ENCODE results near the gene EFCAB6.

Gene EFCAB6

GRCh38 chr22:43829904-43830851 is 18.1 kb upstream of the EFCAB6 start:
- DNase-seq: no peak

DNA sequence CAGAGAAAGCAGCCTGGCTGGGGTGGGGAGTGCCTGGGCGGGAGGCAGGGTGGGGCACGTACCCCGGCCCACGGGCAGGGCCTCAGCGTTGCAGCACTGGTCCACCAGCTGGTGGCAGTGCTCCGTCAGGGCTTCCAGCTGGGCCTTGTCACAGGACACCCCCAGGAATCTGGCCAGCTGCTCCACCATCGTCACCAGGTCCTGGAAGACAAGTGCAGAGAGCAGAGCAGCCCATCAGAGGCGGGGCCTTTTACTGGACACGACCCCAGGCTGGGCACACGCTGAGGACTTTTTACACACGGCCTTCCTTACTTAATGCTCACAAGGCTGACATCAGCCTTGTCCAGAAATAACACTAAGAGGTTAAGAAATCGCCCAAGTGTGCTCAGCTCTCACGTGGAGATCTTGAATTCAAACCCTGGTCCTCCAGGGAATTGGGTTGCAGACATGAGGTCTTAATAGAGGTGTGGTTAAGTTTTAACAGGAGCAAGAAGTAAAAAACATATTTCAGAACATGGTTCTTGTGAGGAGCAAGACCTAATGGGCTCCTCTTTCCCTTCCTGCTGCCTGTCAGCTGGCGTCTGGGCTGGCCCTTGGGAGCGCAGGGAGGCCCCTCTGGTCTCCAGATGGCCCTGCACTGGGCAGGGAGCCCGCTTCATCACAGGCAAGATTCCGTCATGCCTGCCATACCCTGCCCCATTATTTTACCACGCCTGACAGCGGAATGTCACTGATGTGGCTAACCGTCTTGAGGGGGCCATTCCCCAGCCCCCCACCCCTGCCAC is 17.1 kb upstream of the EFCAB6 start:
- DNase-seq: no peak

DNA sequence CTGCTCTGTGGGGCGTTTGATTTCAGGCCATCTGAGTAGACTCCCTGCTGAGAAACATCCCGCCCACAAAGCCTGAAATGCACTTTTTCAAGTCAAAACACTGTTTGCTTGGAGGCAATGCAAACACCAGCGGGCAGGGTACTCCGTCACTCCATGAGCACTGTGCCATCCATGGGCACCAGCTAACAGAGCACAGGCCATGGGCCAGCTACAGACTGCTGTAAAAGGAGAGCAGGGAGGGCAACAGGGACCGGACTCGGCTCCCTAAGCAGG is 16.6 kb upstream of the EFCAB6 start:
- DNase-seq: no peak

- no peak for DNase-seq
Measured at GRCh38 chr22:43827926-43828724, 16.0 kb upstream of the EFCAB6 start.

DNA sequence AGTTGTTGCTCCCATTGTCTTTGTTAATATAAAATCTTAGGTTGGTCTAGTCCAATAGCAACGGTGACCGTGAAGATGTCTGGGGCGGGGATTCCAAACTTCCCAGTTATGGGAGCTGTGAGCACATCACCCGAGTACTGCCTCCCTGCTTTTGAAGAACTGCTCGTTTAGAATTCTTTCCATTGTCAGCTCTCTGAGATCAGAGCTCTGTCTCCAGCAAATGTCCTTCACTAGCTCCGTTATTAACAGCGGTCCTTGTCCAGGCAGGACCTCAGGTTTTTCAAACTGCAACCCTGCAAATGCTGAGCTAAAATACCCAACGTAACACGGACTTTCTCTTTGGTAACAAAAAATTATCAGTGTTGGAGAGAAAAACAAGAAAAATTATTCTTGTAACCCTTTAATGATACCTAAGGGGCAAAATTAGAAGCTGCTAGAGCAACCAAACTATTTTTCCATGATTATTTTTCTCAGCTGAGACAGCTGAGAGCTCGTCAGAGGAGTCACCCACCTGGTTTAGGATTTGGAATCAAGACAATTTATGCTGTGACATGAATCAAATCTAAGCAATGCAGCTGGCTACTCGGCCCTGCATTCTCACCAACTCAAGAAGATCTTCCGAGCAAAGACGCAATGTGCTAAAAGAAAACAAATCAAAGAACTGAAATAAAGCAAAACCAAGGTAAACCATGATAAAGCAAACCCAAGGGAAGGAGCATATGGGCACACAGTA is 15.1 kb upstream of the EFCAB6 start:
- DNase-seq: no peak

GRCh38 chr22:43826142-43827002 is 14.3 kb upstream of the EFCAB6 start:
- DNase-seq: no peak

DNA sequence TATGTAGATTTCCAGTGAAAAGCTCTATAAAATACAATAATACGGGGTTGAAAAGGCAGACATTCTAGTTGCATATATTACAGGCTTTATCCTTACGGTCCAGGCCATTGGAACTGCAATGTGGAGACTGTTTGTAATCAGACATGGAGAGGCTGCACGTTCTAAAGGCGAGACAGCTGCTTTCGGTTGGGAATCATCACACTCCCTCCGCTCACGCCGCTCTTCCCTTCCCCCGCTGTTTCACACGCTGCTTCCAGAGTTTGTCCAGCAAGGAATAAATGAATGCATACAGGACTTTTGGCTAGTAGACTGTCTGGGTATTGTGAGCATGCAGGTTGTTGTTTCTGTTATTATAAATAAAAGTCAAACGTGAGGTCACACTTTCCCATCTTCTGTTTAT is 13.5 kb upstream of the EFCAB6 start:
- DNase-seq: no peak

DNA sequence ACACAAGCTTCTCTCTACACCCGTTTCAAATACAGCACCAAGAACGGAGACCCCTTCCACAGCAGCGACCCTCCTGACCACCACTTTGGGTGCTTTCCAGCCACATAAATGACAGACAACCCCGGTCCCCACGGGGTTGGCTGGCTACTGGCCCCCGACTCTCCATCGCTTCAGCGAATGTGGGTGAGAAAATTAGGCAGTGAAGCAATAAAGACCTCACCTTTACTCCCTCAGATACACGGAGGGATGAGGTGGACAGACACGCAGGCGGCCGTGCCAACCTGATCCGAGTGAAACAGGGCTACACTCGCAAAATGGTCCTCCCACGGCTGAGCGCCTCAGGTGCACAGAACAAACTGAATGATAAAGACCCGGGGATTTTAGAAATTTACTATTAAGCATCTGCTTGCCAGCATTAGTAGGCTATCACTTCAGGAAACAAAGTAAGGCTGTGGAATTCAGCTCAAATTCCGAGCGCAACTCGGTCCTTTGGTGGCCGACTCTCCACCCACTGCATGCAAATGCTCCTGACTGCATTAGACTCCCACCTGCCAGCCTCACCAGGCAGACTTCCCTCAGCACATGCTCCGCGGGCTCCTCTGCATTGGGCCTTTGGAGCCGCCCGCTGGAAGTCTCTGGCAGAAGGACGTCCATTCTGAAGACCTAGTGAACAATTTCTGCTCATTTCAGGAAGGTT is 12.8 kb upstream of the EFCAB6 start:
- DNase-seq: no peak

DNA sequence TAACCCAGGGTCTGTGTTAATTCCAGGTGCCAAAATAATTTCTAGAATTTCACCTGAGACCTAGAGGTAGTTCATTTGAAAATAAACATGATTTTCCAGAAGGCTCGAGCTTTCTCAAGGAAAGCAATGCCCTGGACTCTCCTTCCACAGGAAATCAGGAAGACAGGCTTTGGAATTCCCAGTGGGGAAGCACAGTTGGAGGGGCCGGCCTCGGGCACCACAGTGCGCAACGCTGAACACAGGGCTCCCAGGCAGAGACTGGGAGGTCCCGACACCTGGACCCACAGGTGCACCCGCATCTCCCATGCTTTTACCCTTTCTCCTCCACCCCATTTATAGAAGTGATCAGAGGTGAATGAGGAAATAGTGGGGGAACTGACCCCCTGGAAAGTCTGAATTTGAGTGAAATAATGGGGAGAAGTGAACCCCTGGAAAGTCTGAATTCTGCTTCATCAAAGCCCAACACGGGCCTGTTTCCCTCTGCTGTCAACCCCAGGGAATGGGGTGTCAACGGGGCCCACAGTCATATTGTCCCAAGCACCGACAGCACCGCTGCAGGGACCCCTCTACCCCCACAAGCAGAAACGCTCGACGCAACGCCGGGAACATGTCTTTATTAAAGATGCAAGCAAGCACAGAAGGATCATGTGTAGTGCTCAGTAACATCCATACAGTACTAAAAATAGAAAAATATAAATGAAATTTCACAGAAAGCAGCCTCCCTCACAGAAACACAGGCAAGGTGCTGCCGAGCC is 12.0 kb upstream of the EFCAB6 start:
- DNase-seq: no peak

DNA sequence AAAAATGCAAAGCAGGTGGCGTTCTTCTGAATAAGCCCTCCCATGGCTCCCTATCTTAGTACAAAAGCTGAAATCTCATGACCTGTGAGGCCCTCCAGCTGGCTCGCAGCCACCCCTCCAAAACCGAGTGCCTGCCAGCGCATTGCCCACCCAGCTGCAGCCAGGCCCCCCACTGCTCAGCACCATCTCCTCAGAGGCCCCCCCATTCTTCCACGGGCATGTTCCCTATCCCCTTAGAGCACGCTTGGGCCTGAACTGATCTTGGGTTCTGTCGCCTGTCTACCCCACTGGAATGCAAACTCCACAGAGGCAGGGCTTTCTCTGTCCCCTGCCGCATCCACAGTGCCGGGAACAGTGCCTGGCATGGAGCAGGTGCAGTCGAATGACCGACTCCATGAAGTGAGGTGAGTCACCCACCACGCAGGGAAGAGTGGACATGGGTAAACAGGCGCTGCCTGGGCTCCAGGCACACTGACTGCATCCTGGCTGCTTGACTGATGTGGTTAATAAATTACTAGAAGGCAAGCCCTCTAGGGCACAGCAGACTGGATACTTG is 11.3 kb upstream of the EFCAB6 start:
- no peak for DNase-seq

- DNase-seq: no peak
Measured at GRCh38 chr22:43821606-43822425, 9.7 kb upstream of the EFCAB6 start.

DNA sequence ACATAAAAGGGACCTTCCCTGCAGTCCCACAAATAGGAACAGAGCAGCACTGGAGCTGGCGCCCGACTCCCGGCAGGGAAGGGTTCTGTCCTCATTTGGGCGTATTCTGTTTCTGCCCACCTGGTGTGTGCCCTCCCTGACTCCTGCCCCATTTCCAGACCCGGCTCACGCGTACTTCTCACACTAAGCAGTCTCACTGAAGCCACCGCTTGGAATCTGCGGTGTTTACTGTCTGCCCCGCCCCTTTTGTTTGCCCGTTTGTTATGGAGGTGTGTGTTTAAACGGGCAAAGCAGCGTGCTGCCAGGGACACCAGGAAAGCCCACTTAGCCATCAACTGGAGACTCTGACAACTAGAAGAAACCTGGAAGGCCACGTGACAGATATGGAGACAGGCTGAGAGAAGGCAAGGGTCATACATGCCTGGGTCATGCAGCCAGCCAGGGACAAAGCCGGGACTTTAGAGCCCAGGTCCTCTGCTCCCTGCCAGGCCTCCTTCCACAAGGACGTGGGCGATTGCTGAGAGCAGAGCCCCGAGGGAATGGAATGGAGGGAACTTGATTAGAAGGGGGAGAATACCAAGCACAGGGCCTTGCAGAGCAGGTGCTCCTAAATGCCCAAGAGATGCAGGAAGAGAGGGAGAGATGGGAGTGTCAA is 8.7 kb upstream of the EFCAB6 start:
- DNase-seq: no peak

DNA sequence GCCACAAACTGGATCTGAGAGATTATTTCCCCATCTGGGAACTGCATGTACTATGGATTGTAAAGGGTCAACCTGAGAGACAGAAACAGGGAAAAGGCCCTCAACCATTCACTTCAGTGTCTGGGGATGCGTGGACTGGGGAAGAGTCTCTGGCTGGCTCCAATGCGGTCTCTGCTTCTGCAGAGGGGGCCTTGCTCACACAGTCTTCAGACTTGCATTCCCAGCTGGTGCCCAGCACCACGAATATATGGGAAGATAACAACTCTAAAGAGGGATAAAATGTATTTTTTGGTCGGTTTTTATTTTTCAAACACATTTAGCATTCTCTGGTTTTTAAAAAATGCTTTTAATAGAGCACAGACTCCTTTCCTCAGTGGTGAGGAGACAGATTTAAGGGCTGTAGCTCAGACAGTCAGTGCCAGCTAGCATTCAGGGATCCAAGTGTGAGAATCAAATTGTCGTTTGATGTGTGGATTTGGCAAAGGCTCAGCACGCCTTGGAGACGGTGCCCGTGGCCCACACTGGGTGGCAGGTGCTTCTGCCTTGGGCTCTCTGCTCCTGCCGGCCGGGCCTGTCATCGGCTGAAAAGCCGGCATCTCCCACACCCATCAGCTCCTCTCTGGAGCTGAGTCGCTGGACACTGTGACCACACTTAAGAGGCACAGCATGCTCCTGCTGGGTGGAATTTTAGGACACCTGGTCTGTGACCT is 8.0 kb upstream of the EFCAB6 start:
- DNase-seq: no peak

DNA sequence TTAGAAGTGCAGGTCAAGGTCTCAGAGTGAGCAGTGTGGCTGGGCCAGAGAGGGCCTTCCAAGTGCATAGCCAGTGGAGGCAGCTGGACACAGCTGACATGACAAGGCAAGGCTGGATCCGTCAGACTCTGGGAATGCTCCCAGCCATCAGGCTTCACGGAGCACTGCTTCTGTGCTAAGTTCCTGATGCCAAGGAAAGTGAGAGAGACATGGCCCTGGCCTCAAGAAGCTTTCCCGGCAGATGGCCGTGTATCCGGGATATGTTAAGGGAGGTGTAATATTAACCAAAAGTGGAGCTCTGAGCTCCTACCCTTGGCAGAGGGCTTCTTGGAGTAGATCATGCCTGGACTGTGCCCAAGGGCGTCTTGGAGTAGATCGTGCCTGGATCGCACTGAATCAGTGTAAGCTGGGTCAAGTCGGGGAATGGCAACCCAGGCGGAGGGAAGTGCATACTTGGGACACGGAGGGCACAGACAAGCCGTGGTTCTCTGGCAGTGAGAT is 7.4 kb upstream of the EFCAB6 start:
- no peak for DNase-seq

GRCh38 chr22:43818981-43819380 is 6.9 kb upstream of the EFCAB6 start:
- DNase-seq: no peak

GRCh38 chr22:43817402-43817801 is 5.3 kb upstream of the EFCAB6 start:
- no peak for DNase-seq

DNA sequence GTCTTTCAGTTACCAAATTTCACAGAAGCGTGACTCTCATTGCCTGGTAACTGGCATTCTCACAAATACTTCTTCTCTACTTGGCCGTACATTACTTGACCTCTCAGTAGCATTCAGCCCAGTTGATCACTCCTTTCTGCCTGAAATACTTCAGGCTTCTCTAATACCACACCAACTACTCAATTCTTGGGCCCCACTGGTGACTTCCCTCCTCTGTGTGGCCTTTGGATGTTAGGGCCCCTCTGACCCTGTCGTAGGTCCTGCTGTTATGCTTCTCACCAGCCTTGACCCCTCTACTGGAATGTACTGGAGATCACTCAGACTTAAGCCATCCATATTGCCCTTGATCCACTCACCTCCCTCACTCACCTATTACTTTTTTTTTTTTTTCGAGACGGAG is 2.2 kb upstream of the EFCAB6 start:
- no peak for DNase-seq

- DNase-seq: no peak
Measured at GRCh38 chr22:43812890-43813289, 785 bp upstream of the EFCAB6 start.
